Cortex of kidney (tissue), 1 donor: ENCODE results near the gene TPST1.
"Not testable (repeated sequence)": the region's sequence is repeated elsewhere in the genome, so short reads cannot be mapped to it uniquely, and the experiment has no call there.

Experiments used
- DNase-seq: peaks from one replicate; lab custom pipeline; 2025; lab: John Stamatoyannopoulos, UW

The TPST1 gene

DNA sequence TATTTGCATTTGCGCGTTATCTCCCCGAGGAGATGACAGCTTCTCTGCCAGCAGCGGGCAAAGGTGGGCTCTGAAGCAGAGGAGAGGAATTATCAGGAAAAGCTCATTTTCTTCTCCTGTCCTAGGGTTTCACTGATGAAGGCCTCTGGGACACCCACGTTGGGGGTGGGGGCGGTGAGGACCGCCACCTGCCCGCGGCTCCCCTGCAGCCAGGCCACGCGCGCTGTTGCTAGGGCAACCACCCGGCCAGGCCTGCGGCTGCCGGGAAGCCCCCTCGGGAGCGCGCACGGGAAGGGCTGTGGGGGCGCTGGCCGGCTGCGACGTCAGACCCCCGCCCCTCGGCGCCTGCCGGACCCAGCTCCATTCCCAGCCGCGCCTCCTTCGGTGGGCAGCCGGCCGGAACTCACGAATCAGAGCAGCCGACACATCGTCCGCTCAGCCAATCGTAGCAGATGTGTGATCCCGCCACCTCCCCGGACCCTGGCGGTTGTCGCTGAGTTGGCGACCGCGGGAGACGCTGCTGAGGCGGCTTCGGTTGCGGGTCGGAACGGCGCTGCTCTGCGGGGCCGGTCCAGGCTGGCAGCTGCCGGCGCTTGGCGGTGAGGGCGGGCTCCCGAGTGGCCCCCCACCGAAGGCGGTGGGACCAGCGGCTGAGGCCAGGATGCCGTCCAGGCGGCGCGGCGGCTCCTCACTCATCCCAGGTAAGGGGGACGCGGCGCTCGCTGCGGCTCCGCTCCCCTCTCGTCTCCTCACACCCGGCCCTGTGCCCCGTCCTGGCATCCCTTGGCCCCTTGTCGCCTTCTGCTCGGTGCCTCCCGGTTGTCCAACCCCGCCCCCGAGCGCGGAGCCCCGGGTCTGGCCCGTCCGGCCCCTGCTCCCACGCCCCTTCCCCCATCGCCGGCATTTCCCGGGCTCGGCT, at the start of gene TPST1:
Gene TPST1 (plus strand): TSS at position 513 of the 919 bp plus-strand sequence. CDS start 35,092 bp downstream, outside the sequence.
- peak; percentile 11 for DNase-seq

DNA sequence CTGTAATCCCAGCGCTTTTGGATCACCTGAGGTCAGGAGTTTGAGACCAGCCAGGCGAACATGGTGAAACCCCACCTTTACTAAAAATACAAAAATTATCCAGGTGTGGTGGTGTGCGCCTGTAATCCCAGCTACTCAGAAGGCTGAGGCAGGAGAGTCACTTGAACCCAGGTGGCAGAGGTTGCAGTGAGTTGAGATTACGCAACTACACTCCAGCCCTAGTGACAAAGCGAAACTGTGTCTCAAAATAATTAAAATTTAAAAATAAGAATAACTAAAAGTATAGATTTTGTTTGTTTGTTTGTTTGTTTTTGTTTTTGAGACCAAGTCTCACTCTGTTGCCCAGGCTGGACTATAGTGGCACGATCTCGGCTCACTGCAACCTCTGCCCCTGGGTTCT, 49.1 kb upstream of the TPST1 start:
- not testable (repeated sequence) for DNase-seq

DNA sequence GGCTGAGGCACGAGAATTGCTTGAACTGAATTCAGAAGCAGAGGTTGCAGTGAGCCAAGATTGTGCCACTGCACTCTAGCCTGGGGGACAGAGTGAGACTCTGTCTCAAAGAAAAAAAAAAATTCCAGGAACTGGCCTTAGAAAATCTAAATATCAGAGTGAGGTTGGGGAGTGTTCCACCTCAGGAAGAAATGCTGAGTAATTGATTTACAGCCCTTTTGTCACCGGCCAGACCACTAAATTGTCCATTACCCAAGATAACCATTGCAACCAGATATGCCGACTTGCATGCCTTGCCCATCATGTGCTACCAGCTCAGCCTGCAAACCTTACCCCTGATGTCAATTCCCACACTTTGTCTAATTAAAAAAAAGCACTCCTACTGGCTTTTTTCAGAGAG, 48.1 kb upstream of the TPST1 start:
- DNase-seq, result no peak

- DNase-seq, result no peak
Measured at GRCh38 chr7:66162622-66163021, 42.5 kb upstream of the TPST1 start.

- no peak for DNase-seq
Measured at GRCh38 chr7:66163186-66163610, 41.9 kb upstream of the TPST1 start.

- DNase-seq, result no peak
Measured at GRCh38 chr7:66164356-66164755, 40.8 kb upstream of the TPST1 start.

DNA sequence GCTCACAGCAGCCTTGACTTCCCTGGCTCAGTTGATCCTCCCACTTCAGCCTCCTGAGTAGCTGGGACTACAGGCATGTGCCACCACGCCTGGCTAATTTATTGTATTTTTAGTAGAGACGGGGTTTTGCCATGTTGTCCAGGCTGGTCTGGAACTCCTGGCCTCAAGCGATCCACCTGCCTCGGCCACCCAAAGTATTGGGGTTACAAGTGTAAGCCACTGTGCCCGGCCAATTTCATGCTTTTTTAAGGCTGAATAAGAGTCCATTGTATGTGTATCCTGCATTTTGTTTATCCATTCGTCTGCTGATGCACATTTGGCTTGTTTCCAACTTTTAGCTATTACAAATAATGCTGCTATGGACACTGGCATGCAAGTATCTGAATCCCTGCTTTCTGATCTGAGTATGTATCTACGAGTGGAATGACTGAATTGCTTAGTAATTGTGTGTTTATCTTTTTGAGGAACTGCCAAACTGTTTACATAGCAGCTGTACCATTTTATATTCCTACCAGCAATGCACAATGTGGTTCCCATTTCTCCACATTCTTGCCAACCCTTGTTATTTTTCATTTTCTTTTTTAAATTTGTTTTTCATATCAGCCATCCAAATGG, 37.3 kb upstream of the TPST1 start:
- DNase-seq, result no peak

GRCh38 chr7:66169616-66170015, 35.5 kb upstream of the TPST1 start:
- DNase-seq, result no peak

DNA sequence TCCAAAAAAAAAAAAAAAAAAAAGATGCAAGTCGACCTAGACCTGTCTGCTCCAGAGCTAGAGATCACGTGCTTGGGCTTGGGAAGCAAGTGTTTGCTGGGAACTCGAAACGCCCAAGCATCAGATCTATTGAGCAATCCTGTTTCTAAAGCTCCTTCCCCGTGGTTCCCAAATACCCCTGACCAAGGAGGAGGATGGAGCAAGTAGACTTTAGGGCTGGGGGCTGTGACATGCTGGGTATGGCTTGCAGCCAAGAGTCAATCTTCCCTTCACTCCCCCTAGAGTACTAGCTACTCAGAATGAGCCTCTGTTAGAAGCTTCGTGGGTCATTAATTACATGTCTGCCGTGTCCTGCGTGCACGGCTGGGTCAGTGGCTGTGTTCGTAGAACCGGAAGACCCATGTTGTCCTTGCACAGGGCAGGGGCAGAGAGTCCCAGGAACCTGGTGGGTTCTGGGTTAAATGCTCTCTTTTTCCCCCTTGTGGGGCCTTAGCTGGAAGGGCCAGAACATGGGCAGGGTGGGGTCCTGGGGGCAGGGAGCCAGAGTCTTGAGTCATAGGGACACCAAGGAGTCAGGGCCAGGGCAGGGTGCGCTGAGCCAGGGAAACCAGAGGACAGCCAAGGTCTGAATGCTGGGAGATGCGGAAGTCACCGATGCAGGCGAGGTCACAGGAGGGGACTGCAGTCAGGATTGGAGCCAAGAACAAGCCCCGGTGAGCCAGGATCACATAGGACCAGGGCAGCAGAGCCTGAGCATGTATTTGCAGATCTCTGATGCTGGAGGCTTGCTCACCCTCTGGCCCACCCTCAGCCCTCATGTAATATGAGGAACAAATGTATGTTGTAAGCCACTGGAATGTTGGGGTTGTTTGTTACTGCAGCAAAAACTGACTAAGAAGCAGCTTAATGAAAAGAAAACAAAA, 34.6 kb upstream of the TPST1 start:
- DNase-seq, result no peak

GRCh38 chr7:66172536-66173401, 32.4 kb upstream of the TPST1 start:
- DNase-seq, result not testable (repeated sequence)

GRCh38 chr7:66173856-66174255, 31.3 kb upstream of the TPST1 start:
- no peak for DNase-seq

- not testable (repeated sequence) for DNase-seq
Measured at GRCh38 chr7:66175006-66175405, 30.1 kb upstream of the TPST1 start.

DNA sequence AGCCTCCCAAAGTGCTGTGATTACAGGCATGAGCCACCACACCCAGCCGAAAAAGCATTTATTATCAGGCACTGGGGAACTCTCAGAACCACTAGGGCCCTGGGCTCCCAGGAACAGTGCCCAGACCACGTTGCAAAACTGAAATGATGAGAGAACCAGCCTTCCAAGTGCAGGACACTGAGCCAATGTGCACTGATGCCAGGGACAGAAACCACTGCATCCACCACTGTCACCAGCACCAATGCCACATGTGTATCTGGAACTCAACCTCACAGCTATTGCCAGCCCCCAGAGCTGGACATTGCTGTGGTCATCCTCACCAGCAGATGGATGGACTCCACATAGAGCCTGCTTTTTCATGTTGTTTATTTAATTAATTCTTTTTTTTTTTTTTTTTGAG, 28.2 kb upstream of the TPST1 start:
- DNase-seq, result no peak

DNA sequence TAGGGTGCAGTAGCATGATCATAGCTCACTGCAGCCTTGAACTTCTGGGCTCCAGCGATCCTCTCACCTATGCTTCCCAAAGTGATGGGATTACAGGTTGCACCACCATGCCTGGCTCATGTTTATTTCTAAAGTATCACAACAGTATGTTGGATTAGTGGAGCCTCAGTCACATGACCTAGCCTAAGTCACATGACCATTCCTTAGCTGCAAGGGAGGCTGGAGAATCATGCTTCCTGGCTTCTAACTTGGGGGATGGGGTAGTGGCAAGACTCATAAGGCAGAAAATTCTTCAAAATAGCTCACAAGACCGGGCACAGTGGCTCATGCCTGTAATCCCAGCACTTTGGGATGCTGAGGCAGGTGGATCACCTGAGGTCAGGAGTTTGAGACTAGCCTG, 26.9 kb upstream of the TPST1 start:
- no peak for DNase-seq

- DNase-seq, result no peak
Measured at GRCh38 chr7:66181329-66181728, 23.8 kb upstream of the TPST1 start.

- no peak for DNase-seq
Measured at GRCh38 chr7:66181845-66182244, 23.3 kb upstream of the TPST1 start.

GRCh38 chr7:66182920-66183319, 22.2 kb upstream of the TPST1 start:
- DNase-seq, result no peak

- DNase-seq, result no peak
Measured at GRCh38 chr7:66183700-66184099, 21.4 kb upstream of the TPST1 start.

- no peak for DNase-seq
Measured at GRCh38 chr7:66185680-66186187, 19.4 kb upstream of the TPST1 start.

DNA sequence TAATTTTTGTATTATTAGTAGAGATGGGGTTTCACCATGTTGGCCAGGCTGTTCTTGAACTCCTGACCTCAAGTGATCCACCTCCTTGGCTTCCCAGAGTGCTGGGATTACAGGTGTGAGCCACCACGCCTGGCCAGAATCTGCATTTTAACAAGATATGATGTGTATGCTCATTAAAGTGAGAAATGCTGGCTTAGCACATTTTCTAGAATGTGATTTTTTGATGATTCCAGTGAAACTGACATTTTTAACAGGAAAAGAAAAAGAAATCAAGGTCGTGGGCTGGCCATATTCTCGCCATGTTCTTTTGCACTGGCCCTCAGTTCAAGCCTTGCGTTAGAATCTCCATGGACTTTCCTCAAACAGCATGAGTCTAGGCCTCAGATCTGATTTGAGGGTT, 18.1 kb upstream of the TPST1 start:
- no peak for DNase-seq

DNA sequence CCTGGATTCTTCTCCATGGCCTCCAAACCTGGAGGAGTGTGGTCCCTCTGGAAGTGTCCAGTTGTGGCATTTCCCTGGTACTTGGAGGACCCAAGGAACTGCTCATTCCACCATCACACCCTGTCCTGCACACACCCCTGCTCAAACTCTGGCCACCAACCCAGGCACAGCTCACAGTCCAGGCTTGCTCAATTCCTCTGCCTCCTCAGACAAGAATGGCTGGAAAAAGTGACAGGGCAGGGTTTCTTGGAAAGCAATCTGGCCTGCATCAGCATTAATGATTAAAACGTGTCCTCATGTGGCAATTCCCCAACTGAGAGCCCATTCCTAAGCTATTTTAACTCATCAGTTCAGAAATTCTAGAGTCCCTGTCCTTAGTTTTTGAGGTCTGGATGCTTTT, 17.2 kb upstream of the TPST1 start:
- no peak for DNase-seq
